ENCODE measurements around the gene FOXE3. TPM values are rescaled to one million over a fixed set of nuclear protein-coding genes. Genes with fewer than 3 reads are reported as not detected.

FOXE3 gene
- not detected for total RNA-seq

- TF ChIP-seq, protein P1, sequence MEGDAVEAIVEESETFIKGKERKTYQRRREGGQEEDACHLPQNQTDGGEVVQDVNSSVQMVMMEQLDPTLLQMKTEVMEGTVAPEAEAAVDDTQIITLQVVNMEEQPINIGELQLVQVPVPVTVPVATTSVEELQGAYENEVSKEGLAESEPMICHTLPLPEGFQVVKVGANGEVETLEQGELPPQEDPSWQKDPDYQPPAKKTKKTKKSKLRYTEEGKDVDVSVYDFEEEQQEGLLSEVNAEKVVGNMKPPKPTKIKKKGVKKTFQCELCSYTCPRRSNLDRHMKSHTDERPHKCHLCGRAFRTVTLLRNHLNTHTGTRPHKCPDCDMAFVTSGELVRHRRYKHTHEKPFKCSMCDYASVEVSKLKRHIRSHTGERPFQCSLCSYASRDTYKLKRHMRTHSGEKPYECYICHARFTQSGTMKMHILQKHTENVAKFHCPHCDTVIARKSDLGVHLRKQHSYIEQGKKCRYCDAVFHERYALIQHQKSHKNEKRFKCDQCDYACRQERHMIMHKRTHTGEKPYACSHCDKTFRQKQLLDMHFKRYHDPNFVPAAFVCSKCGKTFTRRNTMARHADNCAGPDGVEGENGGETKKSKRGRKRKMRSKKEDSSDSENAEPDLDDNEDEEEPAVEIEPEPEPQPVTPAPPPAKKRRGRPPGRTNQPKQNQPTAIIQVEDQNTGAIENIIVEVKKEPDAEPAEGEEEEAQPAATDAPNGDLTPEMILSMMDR (IDR thresholded peaks at IDR 0.05): no peak
- ATAC-seq (ENCODE audit: low FRiP score) (no peak), DNase-seq (ENCODE audit: low spot score) (no peak)
Measured at GRCh38 chr1:47415728-47416318, at the start of gene FOXE3. FOXE3 (plus strand) TSS chr1:47416285; CDS start chr1:47416316, 31 bp downstream.

- TF ChIP-seq, protein P1 (IDR thresholded peaks at IDR 0.05): no peak
- ATAC-seq (ENCODE audit: low FRiP score): no peak
- DNase-seq (ENCODE audit: low spot score): no peak
Measured at GRCh38 chr1:47367651-47368050, 48.4 kb upstream of the FOXE3 start.

- TF ChIP-seq, protein P1 (IDR thresholded peaks at IDR 0.05): no peak
- no peak for DNase-seq (ENCODE audit: low spot score)
- ATAC-seq (ENCODE audit: low FRiP score): no peak
Measured at GRCh38 chr1:47371016-47371517, 45.0 kb upstream of the FOXE3 start.

GRCh38 chr1:47374501-47374900 lies 41.6 kb upstream of the FOXE3 start:
- no peak for DNase-seq (ENCODE audit: low spot score)
- no peak for ATAC-seq (ENCODE audit: low FRiP score)

GRCh38 chr1:47378147-47378546 lies 37.9 kb upstream of the FOXE3 start:
- DNase-seq (ENCODE audit: low spot score): no peak
- ATAC-seq (ENCODE audit: low FRiP score): no peak
- TF ChIP-seq, protein P1 (IDR thresholded peaks at IDR 0.05): no peak

More at GRCh38 chr1:47374501-47374900, 41.6 kb upstream of the FOXE3 start:
- TF ChIP-seq, protein P1 (IDR thresholded peaks at IDR 0.05): no peak

DNA sequence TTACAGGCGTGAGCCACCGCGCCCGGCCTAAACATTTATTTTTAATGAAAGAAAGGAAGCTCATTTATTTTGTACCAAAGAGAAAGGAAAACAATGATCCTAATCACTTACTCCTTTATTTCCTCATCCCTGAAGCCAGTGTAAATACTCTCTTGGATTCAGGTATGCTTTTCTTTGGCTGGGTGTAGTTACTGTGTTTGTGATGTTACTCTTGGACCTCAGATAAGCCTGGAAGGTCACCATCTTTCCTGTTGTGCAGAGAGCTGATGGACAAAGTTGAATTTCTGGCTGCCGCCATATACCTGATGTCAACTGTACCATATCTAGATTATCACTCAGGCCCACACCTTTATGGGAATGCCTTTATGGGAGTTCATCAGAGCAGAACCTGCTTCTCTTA lies 35.4 kb upstream of the FOXE3 start:
- DNase-seq (ENCODE audit: low spot score): no peak
- TF ChIP-seq, protein P1 (IDR thresholded peaks at IDR 0.05): no peak
- ATAC-seq (ENCODE audit: low FRiP score): no peak

DNA sequence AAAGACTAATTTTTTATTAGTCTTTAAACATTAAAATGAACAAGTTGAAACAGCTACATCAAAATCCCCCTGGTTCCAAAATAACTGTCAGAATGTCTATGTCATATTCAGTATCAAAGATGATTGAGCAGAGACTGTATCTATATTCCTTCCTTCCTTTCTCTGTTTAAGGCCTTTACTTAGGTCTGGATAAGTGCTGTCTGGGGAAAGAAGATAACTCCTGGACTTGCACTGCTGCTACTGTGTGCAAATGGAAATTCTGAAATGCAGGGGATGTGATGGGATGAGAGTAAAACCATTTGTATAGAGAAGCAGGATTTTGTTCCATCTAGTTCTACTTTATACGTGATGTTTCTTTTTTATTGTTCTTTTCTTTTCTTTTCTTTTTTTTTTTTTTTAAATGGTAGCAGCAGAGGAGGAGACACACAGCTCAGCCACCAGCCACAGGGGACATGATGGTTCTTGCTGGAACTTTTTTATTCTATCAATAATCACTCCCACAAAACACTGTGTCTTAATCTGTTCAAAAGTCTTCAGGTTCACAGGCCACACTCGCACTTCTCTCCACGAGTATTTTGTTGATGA lies 33.6 kb upstream of the FOXE3 start:
- no peak for ATAC-seq (ENCODE audit: low FRiP score)
- no peak for DNase-seq (ENCODE audit: low spot score)

More for the DNA sequence above, 33.6 kb upstream of the FOXE3 start:
- TF ChIP-seq, protein P1 (IDR thresholded peaks at IDR 0.05): no peak
